HG02938 (cell line): ENCODE results near the gene ADAMTSL3.
"Not testable (repeated sequence)": the region's sequence is repeated elsewhere in the genome, so short reads cannot be mapped to it uniquely, and the experiment has no call there.

Source experiments
- ATAC-seq: cut with Tn5 transposase; IDR thresholded peaks from one replicate; pipeline ENCODE4 v1.9.1; 2021; ENCODE audit warnings: mild to moderate bottlenecking, moderate library complexity; ENCODE audit not compliant: unreplicated experiment

Gene ADAMTSL3

DNA sequence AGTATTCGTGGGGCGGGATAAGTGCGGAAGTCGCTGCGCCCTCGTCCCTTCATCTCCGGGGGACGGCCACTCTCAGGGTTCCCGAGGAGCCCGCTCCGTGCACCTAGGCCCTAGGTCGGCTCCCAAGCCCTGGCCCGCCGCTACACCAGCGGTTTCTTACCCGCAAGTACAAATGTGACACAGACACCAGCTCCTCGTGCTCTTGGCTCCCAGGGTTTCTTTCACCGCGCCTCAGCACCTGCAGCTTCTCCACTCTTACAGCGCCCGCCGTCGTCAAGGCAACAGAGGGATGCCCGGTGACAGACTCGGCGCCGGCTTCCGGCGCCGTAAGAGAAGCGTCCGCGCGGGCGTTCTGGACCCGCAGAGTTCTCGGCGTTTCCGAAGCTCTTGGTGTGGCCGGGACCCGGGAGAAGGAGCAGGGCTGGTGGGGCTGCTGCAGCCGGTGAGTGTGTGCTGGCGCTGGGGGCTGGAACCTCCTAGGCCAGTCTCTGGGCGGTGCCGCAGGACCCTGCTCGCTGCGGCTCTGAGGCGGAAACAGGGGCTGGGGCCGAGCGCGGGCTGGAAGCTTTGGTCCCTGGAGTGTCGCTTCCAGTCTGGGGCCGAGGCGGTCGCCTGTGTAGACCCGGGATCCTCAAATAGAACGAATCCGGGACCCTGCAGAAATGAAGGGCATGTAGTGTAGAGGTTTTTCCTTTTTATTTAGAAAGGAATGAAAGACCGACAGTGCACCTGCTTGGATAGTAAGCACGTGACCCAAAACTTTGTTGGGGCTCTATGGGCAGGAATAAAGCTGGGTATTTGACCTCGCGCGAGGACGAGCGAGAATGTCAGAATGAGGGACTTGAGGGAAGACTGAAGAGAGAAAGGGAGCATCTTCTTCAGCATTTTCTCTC lies 426.2 kb downstream of the ADAMTSL3 start:
- ATAC-seq: peak; percentile 85

DNA sequence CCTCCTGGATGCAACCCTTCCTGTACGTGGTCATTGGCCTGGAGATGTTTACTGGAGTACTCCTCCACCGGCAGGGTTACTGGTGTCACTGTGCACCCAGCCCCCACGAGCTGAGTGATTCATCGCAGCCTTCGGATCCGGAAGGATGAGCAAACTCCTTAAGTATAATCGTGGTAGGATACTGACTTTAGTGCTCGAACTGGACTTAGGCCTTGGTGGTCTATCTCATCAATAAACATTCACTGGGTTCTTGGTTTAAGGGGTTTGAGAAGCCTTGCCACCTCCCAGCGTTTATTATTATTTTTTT lies 426.8 kb downstream of the ADAMTSL3 start:
- peak; percentile 29 for ATAC-seq

DNA sequence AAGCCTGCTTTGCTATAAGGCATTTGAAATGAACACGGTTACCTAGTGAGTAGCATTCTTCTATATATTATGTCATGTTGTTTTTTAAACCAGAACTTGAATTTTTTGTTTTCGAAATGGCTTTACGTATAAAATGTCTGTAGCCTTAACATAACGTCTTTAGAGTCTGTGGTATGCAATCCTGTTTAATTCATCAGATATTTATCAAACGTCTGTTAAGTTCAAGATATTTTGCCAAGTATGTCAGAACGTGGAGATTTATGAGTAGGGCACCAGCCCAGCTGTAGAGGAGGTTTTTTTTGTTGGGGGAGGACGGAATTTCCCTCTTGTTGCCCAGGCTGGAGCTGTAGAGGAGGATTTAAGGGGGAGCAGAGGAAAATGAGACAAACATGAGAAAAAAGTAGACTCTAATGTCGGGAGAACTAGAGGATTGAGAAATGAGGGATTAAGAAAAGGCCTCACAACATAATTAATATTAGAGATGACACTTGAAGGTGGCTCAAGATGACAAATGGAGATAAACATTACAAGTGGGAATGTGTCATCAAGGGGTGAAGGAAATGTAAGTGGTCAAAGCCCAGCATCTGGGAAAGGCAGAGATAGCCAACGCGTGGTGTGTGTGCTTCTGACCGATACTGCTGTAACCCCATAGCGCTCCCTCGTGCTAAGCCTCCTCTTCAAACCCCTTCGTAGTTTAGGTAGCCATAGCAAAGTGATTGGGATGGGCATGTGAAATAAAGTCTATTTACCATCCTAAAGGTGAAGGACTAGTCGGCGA lies 427.7 kb downstream of the ADAMTSL3 start:
- ATAC-seq: no peak

DNA sequence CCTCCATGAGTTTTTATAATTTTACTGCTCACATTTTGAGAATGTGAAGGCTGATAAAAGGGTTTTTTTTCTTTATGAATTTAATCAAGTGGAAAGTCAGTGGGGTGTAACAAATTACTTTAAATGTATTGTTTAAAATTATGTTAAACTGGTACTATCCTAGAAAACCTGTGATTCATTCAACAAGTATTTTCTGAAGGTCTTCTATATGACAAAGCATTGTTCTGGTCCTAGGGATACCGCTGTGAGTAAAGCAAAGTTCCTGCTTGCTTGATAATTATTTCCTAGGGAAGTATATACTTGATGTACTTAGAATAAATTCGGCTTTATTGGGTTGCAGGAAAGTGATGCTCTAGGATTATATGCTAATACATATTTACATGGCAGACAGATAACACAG lies 428.8 kb downstream of the ADAMTSL3 start:
- ATAC-seq: no peak

- not testable (repeated sequence) for ATAC-seq
These were observed 432.1 kb downstream of the ADAMTSL3 start for GRCh38 chr15:84086071-84086470.
